Endothelial cell of umbilical vein (primary cell): Measurements from ENCODE around the gene PRKAR2B. TPM values are rescaled to one million over a fixed set of nuclear protein-coding genes. Genes with fewer than 3 reads are reported as not detected.

Experiments
- BruUV-seq: library from RNA; stranded (reverse); fragments of 400-500 nt; replicated peaks from 2 replicates; lab custom pipeline; 2021; lab: Mats Ljungman, UMichigan
- CTCF ChIA-PET: fragments of 300-600, 350-600 bp; sonication (Branson Sonifier 250); formaldehyde crosslinking; loops from one replicate; lab custom pipeline; 2021; ENCODE audit warnings: antibody characterized with exemption, inconsistent platforms; lab: Charles Lee
- POLR2A ChIA-PET: fragments of 300-600, 350-600 bp; sonication (Branson Sonifier 250); formaldehyde crosslinking; loops from one replicate; lab custom pipeline; 2021; ENCODE audit warnings: antibody characterized with exemption, inconsistent platforms; lab: Charles Lee
- DNase-seq: peaks from one replicate; pipeline ENCODE4 v3.0.0-alpha.2; 2011; ENCODE audit warnings: low read depth, low spot score
- FAIRE-seq: peaks from 2 replicates; lab custom pipeline; 2011; peaks lifted over from hg19 to GRCh38; lab: Jason Lieb, UNC
- H2AFZ ChIP-seq: 2 replicates; pipeline ENCODE4 v1.6.0; 2012; ENCODE audit warnings: low read depth, low read length, control low read depth, inconsistent platforms
- H3K27ac ChIP-seq: 2 replicates; pipeline ENCODE4 v1.5.1; 2011; ENCODE audit warnings: low read depth, mild to moderate bottlenecking, control low read depth, low read length, moderate library complexity; ENCODE audit not compliant: insufficient read depth
- H3K27me3 ChIP-seq, 2 experiments: 2 replicates each; pipeline versions ENCODE4 v1.6.0 to v1.6.1; 2011; ENCODE audit warnings: low read length in 2 of 2, mixed read lengths in 1 of 2; ENCODE audit not compliant: control insufficient read depth in 2 of 2, insufficient read depth in 2 of 2
- H3K36me3 ChIP-seq, 2 experiments: 2 replicates in 1 of 2; 3 replicates in 1 of 2; pipeline ENCODE4 v1.5.1; 2011; ENCODE audit warnings: low read length in 2 of 2, mild to moderate bottlenecking in 1 of 2, moderate library complexity in 1 of 2; ENCODE audit not compliant: control insufficient read depth in 2 of 2, insufficient read depth in 2 of 2; ENCODE audit errors: extremely low read depth in 1 of 2
- H3K4me1 ChIP-seq: 3 replicates; pipeline ENCODE4 v1.5.1; 2011; ENCODE audit warnings: mild to moderate bottlenecking, low read length; ENCODE audit not compliant: control insufficient read depth, insufficient read depth; ENCODE audit errors: extremely low read depth
- H3K4me2 ChIP-seq: 2 replicates; pipeline ENCODE4 v1.6.1; 2011; ENCODE audit warnings: low read length, control low read depth, mixed read lengths; ENCODE audit not compliant: insufficient read depth
- H3K4me3 ChIP-seq, 3 experiments: fragments of 200-600 bp in 1 of 3; sonication (generic), shearing (Covaris generic) in 1 of 3; replicated peaks in 1 of 3; 2 replicates each; pipeline ENCODE4 v1.5.1; 2011 to 2016; ENCODE audit warnings: control low read depth in 3 of 3, low read length in 3 of 3, mild to moderate bottlenecking in 2 of 3, inconsistent platforms in 1 of 3, low read depth in 1 of 3, moderate library complexity in 1 of 3; ENCODE audit not compliant: insufficient read depth in 1 of 3
- H3K79me2 ChIP-seq: 2 replicates; pipeline ENCODE4 v1.6.0; 2012; ENCODE audit warnings: low read length, inconsistent platforms; ENCODE audit not compliant: control insufficient read depth, insufficient read depth
- H3K9ac ChIP-seq: replicated peaks from 2 replicates; pipeline ENCODE3; 2011; ENCODE audit warnings: low read length, control low read depth; ENCODE audit not compliant: insufficient read depth; ENCODE audit errors: extremely low read depth
- H3K9me1 ChIP-seq: replicated peaks from 3 replicates; pipeline ENCODE4 v1.6.0; 2011; ENCODE audit warnings: mild to moderate bottlenecking, low read length; ENCODE audit not compliant: control insufficient read depth, insufficient read depth; ENCODE audit errors: extremely low read depth
- H3K9me3 ChIP-seq: replicated peaks from 2 replicates; pipeline ENCODE4 v1.5.1; 2012; ENCODE audit warnings: low read length, inconsistent platforms; ENCODE audit not compliant: control insufficient read depth, insufficient read depth
- H4K20me1 ChIP-seq: replicated peaks from 2 replicates; pipeline ENCODE3; 2011; ENCODE audit warnings: mild to moderate bottlenecking, low read length; ENCODE audit not compliant: control insufficient read depth, insufficient read depth; ENCODE audit errors: extremely low read depth
- CTCF ChIP-seq, 2 donors: IDR thresholded peaks; 1 replicate in 1 of 2; 2 replicates in 1 of 2; pipeline ENCODE4 v1.5.1; 2011; ENCODE audit warnings: low read length in 2 of 2, mild to moderate bottlenecking in 2 of 2, moderate library complexity in 2 of 2, control low read depth in 1 of 2, inconsistent platforms in 1 of 2, low read depth in 1 of 2; ENCODE audit not compliant: insufficient read depth in 1 of 2; ENCODE audit errors: extremely low read depth in 1 of 2
- EZH2 ChIP-seq: IDR thresholded peaks from 2 replicates; pipeline ENCODE4 v1.6.1; 2012; ENCODE audit warnings: borderline replicate concordance, low read depth, mild to moderate bottlenecking, moderate library complexity, low read length, inconsistent platforms; ENCODE audit not compliant: severe bottlenecking
- FOS ChIP-seq: IDR thresholded peaks from 2 replicates; pipeline ENCODE4 v1.6.1; 2011; ENCODE audit warnings: mild to moderate bottlenecking, low read length, moderate library complexity, borderline replicate concordance; ENCODE audit not compliant: insufficient read depth
- GATA2 ChIP-seq: IDR thresholded peaks from 2 replicates; pipeline ENCODE4 v1.7.0; 2011; ENCODE audit warnings: low read depth, mild to moderate bottlenecking, moderate library complexity, mixed read lengths, low read length; ENCODE audit not compliant: insufficient read length, insufficient read depth
- JUN ChIP-seq: IDR thresholded peaks from 2 replicates; pipeline ENCODE4 v1.6.1; 2011; ENCODE audit warnings: borderline replicate concordance, low read depth; ENCODE audit not compliant: insufficient read length, insufficient read depth
- MAX ChIP-seq: IDR thresholded peaks from 2 replicates; pipeline ENCODE4 v1.6.1; 2011; ENCODE audit not compliant: insufficient read depth, insufficient read length
- MYC ChIP-seq: IDR thresholded peaks from one replicate; pipeline ENCODE4 v1.6.1; 2011; ENCODE audit warnings: mild to moderate bottlenecking, low read depth, low read length
- POLR2A ChIP-seq: IDR thresholded peaks from 2 replicates; pipeline ENCODE4 v1.6.1; 2012; ENCODE audit warnings: low read depth, mild to moderate bottlenecking, control low read depth, low read length
- POLR2AphosphoS5 ChIP-seq: IDR thresholded peaks from 2 replicates; pipeline ENCODE4 v1.6.1; 2012; ENCODE audit warnings: low read depth, mild to moderate bottlenecking, control low read depth, low read length, moderate library complexity; ENCODE audit not compliant: insufficient read depth
- dilution Hi-C: fragments of 300-500 bp; cut with MboI; formaldehyde crosslinking; loops from one replicate; pipeline ENCODE4 v1.15.0; 2019; ENCODE audit warnings: low sequenced_read_pairs; ENCODE audit not compliant: extremely low pct_ligation_motif_present
- intact Hi-C: fragments of 100-400 bp; cut with micrococcal nuclease; formaldehyde crosslinking; loops from one replicate; pipeline ENCODE4 v1.10.0; 2022
- polyA plus RNA-seq, 4 experiments: library from polyadenylated mRNA; depleted of rRNA in 3 of 4; stranded (reverse) in 3 of 4; unstranded in 1 of 4; fragments of >200 nt; gene quantifications; 2 replicates each; pipeline versions ENCODE4 v1.2.1 to v1.2.3, GENCODE V29; 2011 to 2012; ENCODE audit warnings: missing spikeins in 1 of 4
- total RNA-seq: library from RNA; stranded (reverse); gene quantifications from 2 replicates; pipeline ENCODE4 v1.2.3, GENCODE V29; 2021

Gene PRKAR2B
- total and polyA plus RNA-seq, 2 donors (not counting 3 experiments of a cell fraction or from before 2014, with no cell fraction given) = 10.7 to 39.8 TPM

GRCh38 chr7:107001490-107001889 is 43.0 kb upstream of the PRKAR2B start:
- no peak for FAIRE-seq
- no peak overlapping the region for H3K4me3 ChIP-seq

GRCh38 chr7:107002126-107002525 is 42.4 kb upstream of the PRKAR2B start:
- no peaks in the 10 kb centered on the region for H3K9me1 ChIP-seq
- H3K36me3 ChIP-seq = no peaks in the 10 kb centered on the region
- no peak overlapping the region for H3K9ac ChIP-seq
- H3K27me3 ChIP-seq = peaks cover 4% of the 10 kb centered on the region in 2 experiments
- H3K4me1 ChIP-seq = no peaks in the 10 kb centered on the region
- H4K20me1 ChIP-seq = no peaks in the 10 kb centered on the region
- dilution Hi-C loops = no loop called here
- DNase-seq (no peak), FAIRE-seq (no peak)
- H3K9me3 ChIP-seq = no peaks in the 10 kb centered on the region
- H3K4me3 ChIP-seq = no peak overlapping the region
- no TSS peak for BruUV-seq
- intact Hi-C loops = no loop called here
- ChIA-PET CTCF (interaction anchor here (1.5 kb wide), 1 partner anchor 145 kb away, joined by 5 read pairs; no protein-coding TSS in a partner anchor), POLR2A (no interaction called here)
- no peak overlapping the region for H3K27ac ChIP-seq
- no peak overlapping the region for H2AFZ ChIP-seq
- no peaks in the 10 kb centered on the region for H3K79me2 ChIP-seq
- H3K4me2 ChIP-seq = no peak overlapping the region
- TF ChIP-seq MAX (no peak), FOS (no peak), CTCF (IDR thresholded peaks at IDR 0.05; ENCODE audit: extremely low read depth in 1 of 2, insufficient read depth in 1 of 2, low read depth in 1 of 2, low read length in 2 of 2) (no peak), EZH2 (no peak), JUN (no peak), MYC (no peak), GATA2 (no peak), POLR2A (no peak), POLR2AphosphoS5 (no peak)

More at GRCh38 chr7:107001490-107001889, 43.0 kb upstream of the PRKAR2B start:
- Histone ChIP-seq H3K27ac (no peak overlapping the region), H3K9ac (no peak overlapping the region), H3K4me2 (no peak overlapping the region), H3K9me1 (no peaks in the 10 kb centered on the region), H2AFZ (no peak overlapping the region), H3K36me3 (no peaks in the 10 kb centered on the region), H3K79me2 (no peaks in the 10 kb centered on the region), H3K27me3 (peaks cover 4% of the 10 kb centered on the region in 2 experiments), H3K9me3 (no peaks in the 10 kb centered on the region), H3K4me1 (no peaks in the 10 kb centered on the region), H4K20me1 (no peaks in the 10 kb centered on the region)
- CTCF ChIA-PET = interaction anchor here (0.9 to 1.2 kb wide), 2 partner anchors 16 to 54 kb away, joined by 3 to 4 read pairs; no protein-coding TSS in a partner anchor
- intact Hi-C loops (no loop called here), dilution Hi-C loops (no loop called here)
- no peak for TF ChIP-seq JUN
- no peak for TF ChIP-seq MYC
- TF ChIP-seq EZH2 = no peak
- no peak for TF ChIP-seq MAX
- TF ChIP-seq GATA2 = no peak
- POLR2A ChIA-PET = no interaction called here
- BruUV-seq = no TSS peak
- no peak for DNase-seq
